Neutrophil (primary cell): Measurements from ENCODE around the gene DZIP1.

Source experiments
- H3K27ac ChIP-seq: fragments of 200-600 bp; sonication (generic); 2 replicates; pipeline ENCODE4 v1.5.1; 2016; ENCODE audit warnings: mild to moderate bottlenecking, moderate library complexity
- H3K27me3 ChIP-seq: fragments of 200-600 bp; sonication (generic); 2 replicates; pipeline ENCODE4 v1.6.0; 2016; ENCODE audit warnings: mild to moderate bottlenecking
- H3K36me3 ChIP-seq: fragments of 200-600 bp; sonication (generic); 2 replicates; pipeline ENCODE4 v1.5.1; 2017
- H3K4me1 ChIP-seq, 2 experiments: fragments of 200-600 bp in 1 of 2; sonication (generic) in 1 of 2; 1 replicate in 1 of 2; 2 replicates in 1 of 2; pipeline versions ENCODE4 v1.5.1 to v1.6.1; 2013 to 2016; ENCODE audit warnings: low read depth in 1 of 2, low read length in 1 of 2, mild to moderate bottlenecking in 1 of 2, moderate library complexity in 1 of 2; ENCODE audit not compliant: control insufficient read depth in 1 of 2, insufficient read depth in 1 of 2
- H3K4me3 ChIP-seq, 2 experiments: fragments of 200-600 bp in 1 of 2; sonication (generic) in 1 of 2; 1 replicate in 1 of 2; 2 replicates in 1 of 2; pipeline ENCODE4 v1.5.1; 2013 to 2016; ENCODE audit warnings: low read depth in 1 of 2, low read length in 1 of 2, mild to moderate bottlenecking in 1 of 2, moderate library complexity in 1 of 2
- H3K9me3 ChIP-seq: fragments of 200-600 bp; sonication (generic); 2 replicates; pipeline ENCODE4 v1.5.1; 2016
- TF ChIP-seq, protein P1 (sequence below): fragments of 200-600 bp; sonication (generic); IDR thresholded peaks from 2 replicates; pipeline ENCODE4 v1.5.1; 2016; ENCODE audit warnings: antibody characterized with exemption

The DZIP1 gene

DNA sequence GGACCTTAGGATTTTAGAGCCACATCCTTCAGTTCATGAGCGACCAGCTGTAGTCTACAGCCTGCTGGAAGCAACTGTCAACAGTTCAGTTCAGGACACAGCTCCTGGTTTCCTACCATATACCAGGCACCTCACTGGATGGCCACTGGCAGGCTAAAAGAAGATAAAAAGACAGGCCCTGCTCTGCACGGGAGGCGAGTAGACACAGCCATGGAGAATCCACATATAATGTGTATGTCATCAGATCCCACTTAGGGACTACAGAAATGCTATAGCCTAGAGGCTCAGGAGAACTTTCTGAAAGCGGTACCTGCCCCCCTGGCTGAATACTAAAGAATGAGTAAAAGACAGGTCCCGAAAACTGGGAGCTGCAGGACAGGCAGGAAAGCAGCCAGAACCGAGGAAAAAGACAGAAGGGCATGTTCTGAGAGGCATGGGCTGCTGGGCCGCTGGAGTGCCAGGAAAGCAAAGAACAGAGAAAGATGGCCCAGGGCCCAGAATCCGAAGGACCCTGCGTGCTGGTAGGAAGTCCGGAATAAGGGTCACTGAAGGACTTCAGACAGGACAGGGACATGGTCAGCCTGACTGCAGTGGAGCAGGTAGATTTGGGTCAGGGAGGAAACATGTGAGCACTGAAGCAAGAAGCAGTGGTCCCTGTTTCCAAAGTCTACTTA is 23.5 kb downstream of the DZIP1 start:
- no peaks in the 10 kb centered on the region for H3K36me3 ChIP-seq
- TF ChIP-seq, protein P1, sequence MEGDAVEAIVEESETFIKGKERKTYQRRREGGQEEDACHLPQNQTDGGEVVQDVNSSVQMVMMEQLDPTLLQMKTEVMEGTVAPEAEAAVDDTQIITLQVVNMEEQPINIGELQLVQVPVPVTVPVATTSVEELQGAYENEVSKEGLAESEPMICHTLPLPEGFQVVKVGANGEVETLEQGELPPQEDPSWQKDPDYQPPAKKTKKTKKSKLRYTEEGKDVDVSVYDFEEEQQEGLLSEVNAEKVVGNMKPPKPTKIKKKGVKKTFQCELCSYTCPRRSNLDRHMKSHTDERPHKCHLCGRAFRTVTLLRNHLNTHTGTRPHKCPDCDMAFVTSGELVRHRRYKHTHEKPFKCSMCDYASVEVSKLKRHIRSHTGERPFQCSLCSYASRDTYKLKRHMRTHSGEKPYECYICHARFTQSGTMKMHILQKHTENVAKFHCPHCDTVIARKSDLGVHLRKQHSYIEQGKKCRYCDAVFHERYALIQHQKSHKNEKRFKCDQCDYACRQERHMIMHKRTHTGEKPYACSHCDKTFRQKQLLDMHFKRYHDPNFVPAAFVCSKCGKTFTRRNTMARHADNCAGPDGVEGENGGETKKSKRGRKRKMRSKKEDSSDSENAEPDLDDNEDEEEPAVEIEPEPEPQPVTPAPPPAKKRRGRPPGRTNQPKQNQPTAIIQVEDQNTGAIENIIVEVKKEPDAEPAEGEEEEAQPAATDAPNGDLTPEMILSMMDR = no peak
- H3K27me3 ChIP-seq = no peaks in the 10 kb centered on the region
- H3K9me3 ChIP-seq = no peaks in the 10 kb centered on the region
- H3K4me1 ChIP-seq = no peaks in the 10 kb centered on the region
- no peak overlapping the region for H3K4me3 ChIP-seq
- H3K27ac ChIP-seq = no peak overlapping the region

DNA sequence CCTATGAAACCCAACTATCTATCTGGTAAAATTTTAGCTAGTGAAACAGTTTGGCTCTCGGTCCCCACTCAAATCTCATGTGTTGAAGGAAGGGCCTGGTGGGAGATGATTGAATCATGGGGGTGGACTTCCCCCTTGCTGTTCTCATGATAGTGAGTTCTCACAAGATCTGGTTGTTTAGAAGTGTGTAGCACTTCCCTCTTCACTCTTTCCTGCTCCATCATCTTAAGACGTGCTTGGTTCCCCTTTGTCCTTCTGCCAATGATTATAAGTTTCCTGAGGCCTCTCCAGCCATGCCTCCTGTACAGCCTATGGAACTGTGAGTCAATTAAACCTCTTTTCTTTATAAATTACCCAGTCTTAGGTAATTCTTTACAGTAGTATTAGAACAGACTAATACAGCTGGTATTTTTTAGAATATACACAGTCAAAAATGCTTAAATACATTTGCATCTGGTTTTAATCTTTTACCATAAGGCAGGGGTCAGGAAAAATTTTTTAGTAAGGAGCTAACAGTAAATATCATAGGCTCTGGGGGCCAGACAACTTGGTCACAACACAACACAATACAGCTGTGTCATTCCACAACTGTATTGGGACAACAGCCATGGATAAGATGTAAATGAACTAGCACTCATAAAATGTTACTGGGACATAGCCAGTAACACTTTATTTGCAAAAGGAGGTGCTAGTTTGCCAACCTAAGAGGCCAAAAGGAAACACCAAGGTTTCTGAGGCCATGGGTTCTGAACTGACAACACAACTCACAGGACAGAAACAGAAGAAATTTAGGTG is 24.3 kb downstream of the DZIP1 start:
- Histone ChIP-seq H3K4me3 (no peak overlapping the region), H3K27ac (no peak overlapping the region), H3K4me1 (no peaks in the 10 kb centered on the region), H3K9me3 (no peaks in the 10 kb centered on the region), H3K27me3 (no peaks in the 10 kb centered on the region), H3K36me3 (no peaks in the 10 kb centered on the region)
- TF ChIP-seq, protein P1 = no peak

DNA sequence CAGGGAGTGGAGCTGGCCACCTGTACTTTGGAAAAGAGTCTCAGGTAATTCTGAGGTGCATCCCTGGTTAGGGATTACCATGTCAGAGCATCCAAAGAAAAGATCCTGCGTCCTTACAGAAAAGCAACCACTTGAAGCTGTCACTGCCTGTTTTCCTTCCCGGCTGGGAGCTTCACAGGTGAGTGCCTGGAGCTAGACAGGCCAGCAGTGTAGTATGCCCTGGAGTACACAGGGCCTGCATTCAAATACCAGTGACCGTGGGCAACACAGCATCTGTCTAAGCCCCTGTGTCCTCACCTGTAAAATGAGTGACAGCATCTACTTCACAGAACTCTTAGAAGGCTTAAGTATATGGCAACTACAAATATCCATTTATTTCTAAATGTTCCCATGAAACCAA is 29.0 kb downstream of the DZIP1 start:
- no peaks in the 10 kb centered on the region for H3K9me3 ChIP-seq
- H3K36me3 ChIP-seq = no peaks in the 10 kb centered on the region
- TF ChIP-seq, protein P1 = no peak
- H3K27ac ChIP-seq = no peak overlapping the region
- H3K4me3 ChIP-seq = no peak overlapping the region
- no peaks in the 10 kb centered on the region for H3K4me1 ChIP-seq
- H3K27me3 ChIP-seq = no peaks in the 10 kb centered on the region

DNA sequence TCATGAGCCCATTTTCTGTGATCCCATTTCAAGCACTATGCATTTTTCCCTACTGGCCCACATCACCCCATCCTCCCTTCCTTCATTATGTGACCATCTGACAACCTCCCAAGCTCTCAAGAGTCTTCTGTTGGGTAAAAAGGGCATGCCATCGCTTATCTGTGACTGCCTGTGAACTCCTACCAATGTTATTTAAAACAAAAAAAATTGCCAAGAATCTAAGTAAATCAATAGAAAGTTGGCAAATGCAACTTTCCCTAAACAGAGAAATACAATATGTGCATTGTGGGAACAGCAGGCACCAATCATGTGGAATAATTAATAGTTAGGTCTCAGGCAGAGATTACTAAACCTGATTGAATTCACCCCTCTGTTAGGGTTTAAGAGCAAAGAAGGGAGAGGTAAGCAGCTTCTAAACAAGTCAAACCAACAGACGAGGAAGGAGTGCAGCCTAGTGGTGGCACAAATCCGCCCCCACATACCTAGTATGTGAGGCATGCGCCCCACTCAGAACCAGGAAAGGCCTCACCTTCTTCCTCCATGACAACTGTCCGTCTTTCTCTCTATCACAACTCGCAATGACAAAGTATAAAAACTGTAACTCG is 29.8 kb downstream of the DZIP1 start:
- Histone ChIP-seq H3K36me3 (no peaks in the 10 kb centered on the region), H3K4me3 (no peak overlapping the region), H3K27me3 (no peaks in the 10 kb centered on the region), H3K27ac (no peak overlapping the region), H3K4me1 (no peaks in the 10 kb centered on the region), H3K9me3 (no peaks in the 10 kb centered on the region)
- TF ChIP-seq, protein P1 = no peak

DNA sequence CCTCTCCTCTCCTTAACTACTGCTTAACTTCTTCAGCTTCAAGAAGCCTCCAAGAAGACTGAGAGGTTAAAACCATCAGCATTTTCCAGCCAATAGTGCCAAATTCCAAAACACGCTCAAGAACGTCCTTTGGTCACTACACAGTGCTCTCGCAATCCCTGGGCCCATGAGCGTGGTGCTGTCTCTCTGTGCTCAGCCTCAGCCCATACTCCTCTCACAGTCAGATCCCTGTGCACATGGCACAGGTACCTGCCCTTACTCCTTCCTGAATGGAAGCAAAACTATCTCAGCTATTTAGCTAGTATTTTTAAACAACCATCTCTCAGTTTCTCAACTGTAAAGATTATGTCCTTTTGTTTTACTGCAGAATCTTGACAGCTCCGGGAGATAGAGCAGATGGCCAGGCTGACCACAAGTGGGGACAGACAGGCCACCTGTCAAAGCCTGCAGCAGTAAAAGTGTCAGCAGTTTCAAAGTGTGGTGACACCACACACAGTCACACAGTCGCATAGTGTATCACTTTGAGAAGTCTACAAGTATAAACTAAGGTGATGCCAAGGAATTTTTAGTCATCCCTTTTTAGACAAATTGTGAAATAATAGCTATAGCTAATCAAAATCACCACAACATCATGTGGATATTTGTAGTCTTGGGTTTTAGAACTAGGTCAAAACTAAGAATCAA is 35.7 kb downstream of the DZIP1 start:
- no peak overlapping the region for H3K4me3 ChIP-seq
- TF ChIP-seq, protein P1 = no peak
- peaks cover 10% of the 10 kb centered on the region for H3K27me3 ChIP-seq
- H3K4me1 ChIP-seq = no peaks in the 10 kb centered on the region
- H3K27ac ChIP-seq = no peak overlapping the region
- H3K36me3 ChIP-seq = no peaks in the 10 kb centered on the region
- H3K9me3 ChIP-seq = no peaks in the 10 kb centered on the region
